Measurements from ENCODE around the gene RFNG. TPM values are rescaled to one million over a fixed set of nuclear protein-coding genes. Genes with fewer than 3 reads are reported as not detected.

Gene RFNG
- total and polyA plus RNA-seq, 2 of the 4 experiments (the other 2 are of a cell fraction), result 6.8 to 47.3 TPM

DNA sequence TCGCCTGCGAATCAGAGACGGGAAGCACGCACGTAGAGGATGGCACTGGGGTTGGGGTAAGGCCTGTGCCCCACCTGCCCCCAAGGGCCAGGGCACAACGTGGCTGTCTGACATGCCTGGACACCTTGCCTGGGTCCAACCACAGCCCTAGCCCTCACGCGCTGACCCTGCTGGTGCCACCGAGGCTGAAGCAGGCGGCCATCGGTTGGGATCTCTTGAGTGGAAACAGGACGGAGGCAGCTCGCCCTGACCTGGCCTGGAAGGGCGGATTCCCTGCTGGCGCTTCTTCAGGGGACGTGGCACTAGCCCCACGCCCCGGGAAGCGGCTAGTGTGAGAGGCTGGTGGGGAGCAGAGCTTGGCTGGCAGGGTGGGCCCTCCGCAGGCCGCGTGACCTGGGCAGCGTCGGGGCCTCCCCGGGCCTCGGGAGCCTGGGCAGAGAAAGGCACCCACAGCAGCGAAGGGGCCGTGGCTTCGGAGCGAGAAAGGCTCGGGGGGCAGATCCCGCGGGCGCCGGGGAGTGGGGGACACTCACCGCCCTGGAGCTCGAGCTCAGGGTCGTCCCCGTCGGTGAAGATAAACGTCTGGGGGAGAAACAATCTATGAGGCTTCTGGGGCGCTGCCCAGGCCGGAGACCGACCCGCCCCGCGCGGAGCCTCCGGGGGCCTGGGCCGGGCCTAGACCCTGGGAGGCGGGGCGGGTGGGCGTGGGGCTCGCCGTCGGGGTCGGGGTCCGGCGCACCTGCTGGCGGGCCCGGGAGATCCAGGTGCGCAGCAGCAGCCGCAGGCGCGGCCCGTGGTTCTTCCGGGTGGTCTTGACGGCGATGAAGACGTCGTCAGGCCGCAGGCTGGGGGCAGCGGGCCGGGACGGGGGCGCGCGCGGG lies 610 bp downstream of the RFNG start (continued):
- TF ChIP-seq NFE2L2 (IDR thresholded peaks at IDR 0.05; ENCODE audit: low read depth, low read length), result no peak
- no peak for TF ChIP-seq SMC3 (IDR thresholded peaks at IDR 0.05; ENCODE audit: low read depth, low read length)

DNA sequence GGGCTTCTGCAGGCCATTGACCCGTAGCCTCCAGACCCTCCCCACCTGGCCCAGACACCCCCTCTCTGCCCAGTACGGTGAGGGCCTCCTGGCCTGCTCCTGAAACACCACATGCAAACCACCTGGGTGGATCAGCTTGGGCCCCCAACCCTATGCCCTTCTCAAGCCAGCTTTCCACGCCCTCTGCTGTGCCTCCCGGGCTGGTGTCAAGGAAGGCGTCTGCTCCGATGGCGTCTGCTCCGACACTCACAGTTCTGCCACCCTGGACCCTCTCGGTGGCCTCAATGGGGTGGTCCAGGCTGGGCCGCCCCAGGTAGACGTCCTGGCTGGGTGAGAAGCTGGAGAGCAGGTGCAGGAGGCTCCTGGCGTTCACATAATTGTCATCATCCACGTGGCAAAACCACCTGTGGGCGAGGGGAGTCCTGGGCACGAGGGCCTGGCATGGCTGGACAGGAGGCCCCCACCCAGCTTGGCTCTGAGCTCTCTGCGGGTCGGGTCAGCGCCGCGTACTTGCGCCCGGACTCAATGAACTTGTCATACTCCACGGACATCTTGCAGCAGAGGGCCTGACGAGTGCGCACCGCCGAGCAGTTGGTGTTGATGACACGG lies 1.4 kb downstream of the RFNG start:
- ChIA-PET CTCF (no interaction called here), POLR2A (ENCODE audit: unreplicated experiment) (no interaction called here)
- peaks cover 18% of the 10 kb centered on the region for H3K4me1 ChIP-seq (ENCODE audit: control insufficient read depth, insufficient read depth, low read length)
- dilution Hi-C loops (cut with HindIII; ENCODE audit: low sequenced_read_pairs, unreplicated experiment), result no loop called here
- no peaks in the 10 kb centered on the region for H3K27me3 ChIP-seq (ENCODE audit: control insufficient read depth, insufficient read depth, low read length)
- peak overlapping the region; percentile 96 for H2AK5ac ChIP-seq (ENCODE audit: low read depth, low read length)
- DNase-seq (no peak), ATAC-seq (ENCODE audit: low read depth) (no peak)
- BruUV-seq (replicated peaks), result no TSS peak
- 0 out of 2 replicates have a peak overlapping the region, but pooled peaks have one; percentile 23 for H4K91ac ChIP-seq (ENCODE audit: insufficient read depth, low read depth, low read length)
- H2BK120ac ChIP-seq (ENCODE audit: low read depth, low read length), result no peak overlapping the region
- peak overlapping the region; percentile 87 for H3K4ac ChIP-seq (ENCODE audit: low read depth, low read length)
- H3K36me3 ChIP-seq (ENCODE audit: control insufficient read depth, insufficient read depth, low read length), result peaks cover 46% of the 10 kb centered on the region
- intact Hi-C loops (cut with micrococcal nuclease), result no loop called here
- peaks cover 7% of the 10 kb centered on the region for H4K20me1 ChIP-seq (ENCODE audit: insufficient read depth, low read length)
- 0 out of 2 replicates have a peak overlapping the region, but pooled peaks have one; percentile 65 for H3K9ac ChIP-seq (ENCODE audit: low read depth, low read length)
- 91% methylated on average over 23 of the region's 28 CpGs; no CpG with 5 or more reads in 1 of the 2 experiments for WGBS, 2 experiments (ENCODE audit: extremely low coverage in 2 of 2, insufficient read length in 1 of 2)
- peak overlapping the region; percentile 71 to 91; a peak in 3 of 4 replicates for H4K8ac ChIP-seq (ENCODE audit: low read depth in 2 of 2, low read length in 2 of 2)
- H3K9me1 ChIP-seq (ENCODE audit: insufficient read depth, low read length), result peaks cover 7% of the 10 kb centered on the region
- H3K4me2 ChIP-seq (ENCODE audit: low read depth, low read length), result peak overlapping the region; percentile 91; the same call in 1 of the 2 replicates
- H3K14ac ChIP-seq (replicated peaks; ENCODE audit: low read depth, low read length), result no peak overlapping the region
- no peak overlapping the region for H3K56ac ChIP-seq (ENCODE audit: extremely low read depth, insufficient read depth, low read length)
- H3K27ac ChIP-seq (ENCODE audit: insufficient read depth, low read length), result no peak overlapping the region
- no peak overlapping the region for H2BK20ac ChIP-seq (ENCODE audit: low read depth, low read length)
- H2BK5ac ChIP-seq (ENCODE audit: low read depth, low read length, poor library complexity, severe bottlenecking), result peak overlapping the region; percentile 56
- H3K9me3 ChIP-seq (ENCODE audit: control insufficient read depth, insufficient read depth, low read length), result no peaks in the 10 kb centered on the region
- H2BK15ac ChIP-seq (ENCODE audit: low read depth, low read length), result no peak overlapping the region
- in situ Hi-C loops (cut with MboI; ENCODE audit: low sequenced_read_pairs), result no loop called here
- H3K79me1 ChIP-seq (ENCODE audit: low read depth in 1 of 2, low read length in 2 of 2), result peaks cover 14 to 41% of the 10 kb centered on the region in 2 experiments
- peak overlapping the region; percentile 64 for H3K23ac ChIP-seq (ENCODE audit: low read depth, low read length)
- H2AFZ ChIP-seq (replicated peaks; ENCODE audit: low read length, poor library complexity), result peak overlapping the region; percentile 77
- H3K18ac ChIP-seq (ENCODE audit: low read depth, low read length), result no peak overlapping the region
- peak overlapping the region; percentile 100 for H2AK9ac ChIP-seq (replicated peaks; ENCODE audit: low read depth, low read length, poor library complexity)
- peak overlapping the region; percentile 81 for H4K5ac ChIP-seq (ENCODE audit: low read depth, low read length)
- H3K4me3 ChIP-seq (ENCODE audit: insufficient read depth, low read depth, low read length), result peak overlapping the region; percentile 99
- no peak for TF ChIP-seq FOS (IDR thresholded peaks at IDR 0.05; ENCODE audit: low read depth, low read length)
- no peak for TF ChIP-seq BHLHE40 (IDR thresholded peaks at IDR 0.05; ENCODE audit: low read depth, low read length)
- no peak for TF ChIP-seq RAD21 (IDR thresholded peaks at IDR 0.05; ENCODE audit: low read length)
- TF ChIP-seq MAFK (IDR thresholded peaks at IDR 0.05; ENCODE audit: low read depth, low read length), result no peak
- no peak for TF ChIP-seq SMC3 (IDR thresholded peaks at IDR 0.05; ENCODE audit: low read depth, low read length)
- TF ChIP-seq, protein P1, sequence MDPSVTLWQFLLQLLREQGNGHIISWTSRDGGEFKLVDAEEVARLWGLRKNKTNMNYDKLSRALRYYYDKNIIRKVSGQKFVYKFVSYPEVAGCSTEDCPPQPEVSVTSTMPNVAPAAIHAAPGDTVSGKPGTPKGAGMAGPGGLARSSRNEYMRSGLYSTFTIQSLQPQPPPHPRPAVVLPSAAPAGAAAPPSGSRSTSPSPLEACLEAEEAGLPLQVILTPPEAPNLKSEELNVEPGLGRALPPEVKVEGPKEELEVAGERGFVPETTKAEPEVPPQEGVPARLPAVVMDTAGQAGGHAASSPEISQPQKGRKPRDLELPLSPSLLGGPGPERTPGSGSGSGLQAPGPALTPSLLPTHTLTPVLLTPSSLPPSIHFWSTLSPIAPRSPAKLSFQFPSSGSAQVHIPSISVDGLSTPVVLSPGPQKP (IDR thresholded peaks at IDR 0.05; ENCODE audit: borderline replicate concordance, low read depth, low read length), result no peak
- no peak for TF ChIP-seq CEBPB (IDR thresholded peaks at IDR 0.05; ENCODE audit: low read depth, low read length)
- no peak for TF ChIP-seq CHD1 (IDR thresholded peaks at IDR 0.05; ENCODE audit: low read depth, low read length)
- TF ChIP-seq RFX5 (IDR thresholded peaks at IDR 0.05; ENCODE audit: low read depth, low read length), result no peak
- TF ChIP-seq, protein P2, sequence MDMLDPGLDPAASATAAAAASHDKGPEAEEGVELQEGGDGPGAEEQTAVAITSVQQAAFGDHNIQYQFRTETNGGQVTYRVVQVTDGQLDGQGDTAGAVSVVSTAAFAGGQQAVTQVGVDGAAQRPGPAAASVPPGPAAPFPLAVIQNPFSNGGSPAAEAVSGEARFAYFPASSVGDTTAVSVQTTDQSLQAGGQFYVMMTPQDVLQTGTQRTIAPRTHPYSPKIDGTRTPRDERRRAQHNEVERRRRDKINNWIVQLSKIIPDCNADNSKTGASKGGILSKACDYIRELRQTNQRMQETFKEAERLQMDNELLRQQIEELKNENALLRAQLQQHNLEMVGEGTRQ (IDR thresholded peaks at IDR 0.05; ENCODE audit: low read depth, low read length), result no peak
